ENCODE results near the gene CACNA2D3.

CACNA2D3 gene

GRCh38 chr3:54294214-54294613 is 171.9 kb downstream of the CACNA2D3 start:
- DNase-seq, result no peak

- no peak for DNase-seq
These were observed 174.2 kb downstream of the CACNA2D3 start for GRCh38 chr3:54296531-54296930.

GRCh38 chr3:54299169-54299935 is 177.0 kb downstream of the CACNA2D3 start:
- no peak for DNase-seq

GRCh38 chr3:54303517-54304375 is 181.4 kb downstream of the CACNA2D3 start:
- DNase-seq, result no peak

- no peak for DNase-seq
These were observed 182.5 kb downstream of the CACNA2D3 start for GRCh38 chr3:54304877-54305276.

- no peak for DNase-seq
These were observed 183.2 kb downstream of the CACNA2D3 start for GRCh38 chr3:54305409-54306099.

GRCh38 chr3:54307566-54308180 is 185.3 kb downstream of the CACNA2D3 start:
- DNase-seq, result no peak

- DNase-seq, result no peak
These were observed 187.2 kb downstream of the CACNA2D3 start for GRCh38 chr3:54309601-54310000.

GRCh38 chr3:54311211-54311747 is 188.9 kb downstream of the CACNA2D3 start:
- DNase-seq, result no peak

GRCh38 chr3:54312156-54312899 is 190.0 kb downstream of the CACNA2D3 start:
- DNase-seq, result no peak

GRCh38 chr3:54313418-54313817 is 191.1 kb downstream of the CACNA2D3 start:
- DNase-seq, result no peak

GRCh38 chr3:54321520-54321919 is 199.2 kb downstream of the CACNA2D3 start:
- no peak for DNase-seq

- DNase-seq, result no peak
These were observed 200.0 kb downstream of the CACNA2D3 start for GRCh38 chr3:54322354-54322753.

- DNase-seq, result no peak
These were observed 201.8 kb downstream of the CACNA2D3 start for GRCh38 chr3:54324103-54324502.

GRCh38 chr3:54326951-54327350 is 204.6 kb downstream of the CACNA2D3 start:
- no peak for DNase-seq

- no peak for DNase-seq
These were observed 209.0 kb downstream of the CACNA2D3 start for GRCh38 chr3:54331341-54331740.

- no peak for DNase-seq
These were observed 215.5 kb downstream of the CACNA2D3 start for GRCh38 chr3:54337846-54338245.

GRCh38 chr3:54339608-54340007 is 217.3 kb downstream of the CACNA2D3 start:
- no peak for DNase-seq

- DNase-seq, result no peak
These were observed 219.5 kb downstream of the CACNA2D3 start for GRCh38 chr3:54341811-54342210.

- DNase-seq, result no peak
These were observed 220.3 kb downstream of the CACNA2D3 start for GRCh38 chr3:54342676-54343075.

- no peak for DNase-seq
These were observed 221.1 kb downstream of the CACNA2D3 start for GRCh38 chr3:54343495-54343894.

All from NCI-H2107 (cell line).